Ishikawa (cell line): ENCODE data around the gene GYS1.

Source experiments
- CREB1 ChIP-seq: IDR thresholded peaks from 2 replicates; pipeline ENCODE4 v1.6.1; 2012; ENCODE audit warnings: low read depth
- FOXM1 ChIP-seq: IDR thresholded peaks from 2 replicates; pipeline ENCODE4 v1.6.1; 2012; ENCODE audit warnings: low read depth, borderline replicate concordance
- RAD21 ChIP-seq: IDR thresholded peaks from 2 replicates; pipeline ENCODE4 v1.6.1; 2012; ENCODE audit warnings: low read depth
- TAF1 ChIP-seq: IDR thresholded peaks from 2 replicates; pipeline ENCODE4 v1.6.1; 2012; ENCODE audit warnings: low read depth, mild to moderate bottlenecking
- TCF12 ChIP-seq: IDR thresholded peaks from 2 replicates; pipeline ENCODE4 v1.6.1; 2012; ENCODE audit warnings: low read depth

DNA sequence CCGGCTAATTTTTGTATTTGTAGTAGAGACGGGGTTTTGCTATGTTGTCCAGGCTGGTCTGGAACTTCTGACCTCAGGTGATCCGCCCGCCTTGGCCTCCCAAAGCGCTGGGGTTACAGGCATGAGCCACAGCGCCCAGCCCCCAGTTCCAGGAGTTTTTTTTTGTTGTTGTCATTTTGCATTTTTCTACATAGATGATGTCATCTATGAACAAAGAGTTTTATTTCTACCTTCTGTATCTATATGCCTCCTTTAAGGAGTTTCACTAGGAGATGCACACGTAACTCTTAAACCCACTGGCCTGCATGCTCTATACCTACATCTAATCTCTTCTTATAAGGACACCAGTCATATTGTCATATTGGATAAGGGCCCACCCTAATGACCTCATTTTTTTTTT lies 54.9 kb downstream of the GYS1 start:
- TF ChIP-seq RAD21 = no peak
- no peak for TF ChIP-seq TAF1
- TF ChIP-seq CREB1 = no peak
- no peak for TF ChIP-seq TCF12
- no peak for TF ChIP-seq FOXM1
